Measurements from ENCODE around the gene EEFSEC. TPM values are rescaled to one million over a fixed set of nuclear protein-coding genes. Genes with fewer than 3 reads are reported as not detected.

EEFSEC gene
- total RNA-seq, 1 donor from 2014 or later, result 6.1 TPM

- no peaks in the 10 kb centered on the region for H3K9me3 Mint-ChIP-seq (ENCODE audit: unreplicated experiment)
- no peak overlapping the region for H3K27ac Mint-ChIP-seq (ENCODE audit: unreplicated experiment)
Measured at GRCh38 chr3:128170866-128171516, 17.7 kb downstream of the EEFSEC start.

GRCh38 chr3:128173200-128173599 lies 19.9 kb downstream of the EEFSEC start:
- Histone ChIP-seq H4K20me1 (ENCODE audit: insufficient read depth, low read length) (peaks cover 36% of the 10 kb centered on the region), H3K9me3 (ENCODE audit: insufficient read depth, low read depth, low read length) (no peaks in the 10 kb centered on the region), H3K4me1 (ENCODE audit: insufficient read depth, low read length) (no peaks in the 10 kb centered on the region), H3K4me2 (ENCODE audit: low read length) (no peak overlapping the region), H3K27me3 (ENCODE audit: insufficient read depth, low read length) (no peaks in the 10 kb centered on the region), H3K36me3 (ENCODE audit: insufficient read depth, low read length) (no peaks in the 10 kb centered on the region), H3K27ac (ENCODE audit: low read depth, low read length) (no peak overlapping the region), H3K4me3 (ENCODE audit: insufficient read depth, low read depth, low read length) (no peak overlapping the region), H3K79me2 (ENCODE audit: insufficient read depth, low read length) (peaks cover 2% of the 10 kb centered on the region), H3K9ac (ENCODE audit: low read length) (no peak overlapping the region), H2AFZ (ENCODE audit: low read depth, low read length) (no peak overlapping the region)
- FAIRE-seq (no peak), DNase-seq (ENCODE audit: low read depth) (no peak)
- Mint-ChIP-seq H3K9me3 (ENCODE audit: unreplicated experiment) (no peaks in the 10 kb centered on the region), H3K4me3 (ENCODE audit: unreplicated experiment) (no peak overlapping the region), H3K27me3 (ENCODE audit: low read depth, unreplicated experiment) (no peaks in the 10 kb centered on the region), H3K27ac (ENCODE audit: unreplicated experiment) (no peak overlapping the region), H3K36me3 (ENCODE audit: low read depth, unreplicated experiment) (peaks cover under 1% of the 10 kb centered on the region), H3K4me1 (ENCODE audit: low read depth, unreplicated experiment) (peaks cover 12% of the 10 kb centered on the region)
- TF ChIP-seq EZH2 (IDR thresholded peaks at IDR 0.05; ENCODE audit: insufficient read depth, low read length), result no peak

More at GRCh38 chr3:128170866-128171516, 17.7 kb downstream of the EEFSEC start:
- no peak overlapping the region for H3K4me2 ChIP-seq (ENCODE audit: low read length)
- H2AFZ ChIP-seq (ENCODE audit: low read depth, low read length), result no peak overlapping the region
- peaks cover 2% of the 10 kb centered on the region for H3K79me2 ChIP-seq (ENCODE audit: insufficient read depth, low read length)
- no peak overlapping the region for H3K4me3 Mint-ChIP-seq (ENCODE audit: unreplicated experiment)
- H3K27ac ChIP-seq (ENCODE audit: low read depth, low read length), result no peak overlapping the region
- no peak overlapping the region for H3K4me3 ChIP-seq (ENCODE audit: insufficient read depth, low read depth, low read length)
- H3K27me3 ChIP-seq (ENCODE audit: insufficient read depth, low read length), result no peaks in the 10 kb centered on the region
- no peaks in the 10 kb centered on the region for H3K36me3 ChIP-seq (ENCODE audit: insufficient read depth, low read length)
- no peaks in the 10 kb centered on the region for H3K4me1 ChIP-seq (ENCODE audit: insufficient read depth, low read length)
- TF ChIP-seq EZH2 (IDR thresholded peaks at IDR 0.05; ENCODE audit: insufficient read depth, low read length) (no peak), CTCF (IDR thresholded peaks at IDR 0.05; ENCODE audit: insufficient read depth, low read depth, low read length) (peak; percentile 93)
- peaks cover 47% of the 10 kb centered on the region for H4K20me1 ChIP-seq (ENCODE audit: insufficient read depth, low read length)
- FAIRE-seq (peak; percentile 52), DNase-seq (ENCODE audit: low read depth) (peak; percentile 62)
- H3K9me3 ChIP-seq (ENCODE audit: insufficient read depth, low read depth, low read length), result no peaks in the 10 kb centered on the region
- H3K36me3 Mint-ChIP-seq (ENCODE audit: low read depth, unreplicated experiment), result peaks cover 4% of the 10 kb centered on the region
- H3K4me1 Mint-ChIP-seq (ENCODE audit: low read depth, unreplicated experiment), result peaks cover 17% of the 10 kb centered on the region
- no peaks in the 10 kb centered on the region for H3K27me3 Mint-ChIP-seq (ENCODE audit: low read depth, unreplicated experiment)
- no peak overlapping the region for H3K9ac ChIP-seq (ENCODE audit: low read length)

- H3K4me3 Mint-ChIP-seq (ENCODE audit: unreplicated experiment), result no peak overlapping the region
- Histone ChIP-seq H3K79me2 (ENCODE audit: insufficient read depth, low read length) (peaks cover 2% of the 10 kb centered on the region), H2AFZ (ENCODE audit: low read depth, low read length) (no peak overlapping the region), H3K36me3 (ENCODE audit: insufficient read depth, low read length) (no peaks in the 10 kb centered on the region), H3K4me3 (ENCODE audit: insufficient read depth, low read depth, low read length) (no peak overlapping the region), H3K4me1 (ENCODE audit: insufficient read depth, low read length) (no peaks in the 10 kb centered on the region), H3K4me2 (ENCODE audit: low read length) (no peak overlapping the region), H3K27ac (ENCODE audit: low read depth, low read length) (no peak overlapping the region), H3K27me3 (ENCODE audit: insufficient read depth, low read length) (no peaks in the 10 kb centered on the region), H3K9me3 (ENCODE audit: insufficient read depth, low read depth, low read length) (no peaks in the 10 kb centered on the region), H4K20me1 (ENCODE audit: insufficient read depth, low read length) (peaks cover 30% of the 10 kb centered on the region), H3K9ac (ENCODE audit: low read length) (no peak overlapping the region)
- H3K36me3 Mint-ChIP-seq (ENCODE audit: low read depth, unreplicated experiment), result no peaks in the 10 kb centered on the region
- H3K27ac Mint-ChIP-seq (ENCODE audit: unreplicated experiment), result no peak overlapping the region
- peaks cover 7% of the 10 kb centered on the region for H3K4me1 Mint-ChIP-seq (ENCODE audit: low read depth, unreplicated experiment)
- H3K27me3 Mint-ChIP-seq (ENCODE audit: low read depth, unreplicated experiment), result no peaks in the 10 kb centered on the region
- TF ChIP-seq EZH2 (IDR thresholded peaks at IDR 0.05; ENCODE audit: insufficient read depth, low read length), result no peak
- TF ChIP-seq CTCF (IDR thresholded peaks at IDR 0.05; ENCODE audit: insufficient read depth, low read depth, low read length), result no peak
- H3K9me3 Mint-ChIP-seq (ENCODE audit: unreplicated experiment), result no peaks in the 10 kb centered on the region
- DNase-seq (ENCODE audit: low read depth), result no peak
- FAIRE-seq, result no peak
Measured at GRCh38 chr3:128173849-128174248, 20.6 kb downstream of the EEFSEC start.
